HG03045 (cell line): Measurements from ENCODE around the gene CSMD2.

Source experiments
- ATAC-seq: cut with Tn5 transposase; IDR thresholded peaks from one replicate; pipeline ENCODE4 v1.9.1; 2021; ENCODE audit warnings: mild to moderate bottlenecking, moderate library complexity; ENCODE audit not compliant: unreplicated experiment

The CSMD2 gene

DNA sequence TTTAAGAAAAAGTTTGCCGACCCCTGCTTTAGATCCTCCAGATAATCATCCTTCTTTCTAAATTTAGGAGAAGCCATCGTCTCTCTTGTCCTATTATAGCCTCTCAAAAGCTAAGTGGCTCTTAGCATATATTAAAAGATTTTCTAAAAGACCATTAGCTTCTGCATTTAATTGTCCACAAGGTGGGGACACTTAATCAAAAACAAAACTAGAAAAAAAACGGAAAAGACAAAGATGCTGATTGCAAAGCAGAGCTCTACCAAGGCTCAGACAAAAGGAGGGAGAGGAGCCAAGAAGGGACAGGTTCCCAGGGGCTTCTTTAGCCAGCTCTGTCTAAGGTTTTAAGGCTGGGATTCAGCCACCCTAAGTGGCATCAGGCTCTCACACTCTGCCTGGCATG lies 429.4 kb downstream of the CSMD2 start:
- no peak for ATAC-seq

DNA sequence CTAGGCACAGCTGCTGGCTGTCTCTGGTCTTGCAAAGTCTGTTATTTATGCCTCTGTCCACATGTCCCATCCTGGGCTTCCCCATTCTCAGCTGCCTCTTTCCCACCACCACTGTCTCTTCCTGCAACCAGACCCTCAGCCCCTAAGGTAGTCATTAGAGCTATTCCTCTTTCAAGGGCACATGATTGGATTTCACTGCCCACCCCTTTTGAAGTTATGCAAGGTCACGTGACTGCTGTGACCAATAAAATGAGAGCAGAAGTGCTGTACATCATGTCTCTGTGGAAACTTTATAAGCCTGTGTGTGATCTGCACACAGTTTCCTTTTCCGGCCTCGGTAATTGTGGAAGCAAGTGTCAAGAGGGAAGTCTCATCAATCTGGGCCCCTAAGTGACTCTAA lies 437.7 kb downstream of the CSMD2 start:
- no peak for ATAC-seq

DNA sequence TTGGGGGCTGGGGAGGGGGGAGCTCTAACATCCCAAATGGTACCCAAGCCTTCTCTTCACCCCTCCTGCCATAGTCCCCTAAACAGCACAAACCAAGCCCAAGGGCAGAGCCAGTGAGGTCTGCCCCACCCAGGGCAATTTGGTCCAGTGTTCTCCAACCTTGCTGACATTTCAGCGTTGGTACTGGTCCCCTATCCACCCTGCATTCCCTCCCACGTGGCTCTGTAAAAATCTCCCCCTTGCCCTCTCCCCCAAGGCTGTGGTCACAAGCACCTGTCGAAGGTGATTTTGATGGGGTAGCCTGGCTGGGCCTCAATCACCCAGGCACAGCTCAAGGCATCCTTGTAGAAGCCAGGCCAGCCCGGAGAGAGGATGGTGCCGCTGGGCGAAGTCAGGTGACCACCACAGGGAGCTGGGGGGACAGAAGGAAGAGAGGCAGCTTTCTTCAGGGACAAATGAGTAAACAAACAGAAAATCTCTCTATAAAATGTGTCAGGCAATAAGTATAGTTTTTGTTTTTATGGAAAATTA lies 438.7 kb downstream of the CSMD2 start:
- ATAC-seq = no peak

DNA sequence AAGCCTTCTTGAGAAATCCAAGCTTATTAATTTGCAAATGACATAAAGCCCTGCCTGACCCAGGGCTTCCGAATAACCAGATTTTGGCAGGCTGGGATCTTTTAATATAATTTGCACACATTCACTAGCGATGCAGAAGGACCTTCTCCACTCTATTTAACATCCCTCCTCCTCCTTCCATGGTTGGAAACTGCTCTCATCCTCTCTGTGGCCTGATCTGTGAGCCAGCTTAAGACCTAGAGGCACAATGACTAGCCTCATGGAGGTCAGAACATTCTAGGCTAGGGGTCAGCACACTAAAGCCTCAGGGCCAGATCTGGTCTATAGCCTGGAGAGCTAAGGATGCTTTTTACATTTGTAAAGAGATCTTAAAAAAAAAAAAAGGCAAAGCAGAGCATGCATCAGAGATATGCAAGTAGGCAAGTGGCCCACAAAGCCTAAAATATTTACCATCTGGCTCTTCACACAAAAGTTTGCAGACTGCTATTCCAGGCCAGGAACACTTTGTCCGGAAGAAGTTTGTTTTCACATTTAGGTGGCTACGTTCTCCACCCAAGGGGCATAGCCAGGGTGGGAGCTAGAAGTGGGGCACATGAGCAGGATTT lies 439.4 kb downstream of the CSMD2 start:
- no peak for ATAC-seq

DNA sequence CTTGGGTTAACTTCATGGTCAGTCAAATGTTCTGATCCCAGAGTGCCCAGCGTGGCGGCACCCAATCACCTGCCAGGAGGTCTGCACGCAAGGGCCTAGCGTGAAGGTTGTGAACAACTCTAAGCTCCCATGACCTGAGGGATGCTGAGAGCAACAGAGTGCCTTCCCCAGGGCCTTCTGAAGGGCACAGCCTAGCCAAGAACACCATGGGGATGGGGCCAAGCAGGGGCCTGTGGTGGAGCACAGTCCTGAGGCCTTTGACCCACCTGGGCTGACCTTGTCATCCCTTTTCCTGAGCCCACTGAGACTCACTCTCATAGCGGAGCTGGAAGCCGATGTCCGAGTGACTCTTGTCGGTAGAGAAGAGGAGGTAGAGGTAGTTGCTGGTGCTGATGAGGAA lies 440.0 kb downstream of the CSMD2 start:
- ATAC-seq = no peak

DNA sequence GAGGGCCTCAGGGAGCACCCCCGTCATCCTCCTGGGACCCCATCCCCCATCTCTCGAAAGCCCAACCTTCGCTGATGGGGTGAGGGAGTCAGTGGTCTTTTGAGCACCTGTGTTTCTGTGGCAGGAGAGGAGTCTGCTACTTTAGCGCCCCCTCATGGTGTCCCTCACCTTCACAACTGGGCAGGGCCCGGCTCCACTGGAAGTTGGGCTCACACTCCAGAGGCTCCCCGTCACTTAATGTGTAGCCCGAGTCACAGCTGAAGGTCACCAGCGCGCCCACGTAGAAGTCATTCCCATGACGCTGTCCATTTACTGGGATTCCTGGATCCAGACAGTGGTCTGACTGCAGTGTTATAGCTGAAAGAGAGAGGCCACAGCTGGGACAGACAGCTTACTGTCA lies 440.7 kb downstream of the CSMD2 start:
- ATAC-seq = no peak

DNA sequence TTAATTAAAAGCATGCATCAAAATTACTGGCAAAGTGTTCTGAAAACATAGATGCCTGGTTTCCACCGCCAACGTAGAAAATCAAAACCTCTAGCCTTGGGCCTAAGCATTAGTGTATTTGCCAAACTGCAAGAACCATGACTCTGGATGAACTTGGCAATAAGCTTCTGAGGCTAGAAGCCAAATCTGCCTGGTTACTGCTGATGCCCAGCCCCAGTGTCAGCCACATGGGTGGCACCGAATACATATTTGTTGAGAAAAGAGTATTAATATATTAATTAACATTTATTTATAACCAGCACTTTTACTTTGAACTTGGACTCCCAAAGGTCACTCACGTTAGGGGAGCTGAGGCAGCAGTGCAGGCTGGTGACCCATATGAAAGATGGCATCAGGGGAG lies 441.8 kb downstream of the CSMD2 start:
- no peak for ATAC-seq

DNA sequence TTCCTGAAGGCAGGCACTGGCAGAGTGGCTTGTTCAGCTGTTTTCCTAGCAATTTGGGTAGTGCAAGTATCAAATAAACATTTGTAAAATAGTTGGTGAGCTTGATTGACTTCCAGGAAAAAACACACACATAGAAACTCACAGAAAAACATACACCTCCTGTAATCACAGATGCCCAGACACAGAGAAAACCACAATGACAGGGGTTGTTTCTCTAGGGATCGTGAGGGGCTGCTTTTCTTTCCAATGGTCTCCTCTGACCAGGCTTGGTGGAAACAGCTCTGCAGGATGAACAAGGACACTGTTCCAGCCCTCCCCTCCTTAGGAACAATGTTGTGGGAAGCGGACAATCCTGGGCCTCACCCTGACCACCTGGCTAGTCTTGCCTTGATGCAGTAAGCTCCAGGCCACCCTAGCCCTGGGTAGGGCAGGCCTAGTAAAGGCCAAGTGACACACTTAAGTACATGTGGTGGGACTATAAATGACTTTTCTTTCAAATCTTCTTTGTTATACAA lies 443.7 kb downstream of the CSMD2 start:
- ATAC-seq = no peak

DNA sequence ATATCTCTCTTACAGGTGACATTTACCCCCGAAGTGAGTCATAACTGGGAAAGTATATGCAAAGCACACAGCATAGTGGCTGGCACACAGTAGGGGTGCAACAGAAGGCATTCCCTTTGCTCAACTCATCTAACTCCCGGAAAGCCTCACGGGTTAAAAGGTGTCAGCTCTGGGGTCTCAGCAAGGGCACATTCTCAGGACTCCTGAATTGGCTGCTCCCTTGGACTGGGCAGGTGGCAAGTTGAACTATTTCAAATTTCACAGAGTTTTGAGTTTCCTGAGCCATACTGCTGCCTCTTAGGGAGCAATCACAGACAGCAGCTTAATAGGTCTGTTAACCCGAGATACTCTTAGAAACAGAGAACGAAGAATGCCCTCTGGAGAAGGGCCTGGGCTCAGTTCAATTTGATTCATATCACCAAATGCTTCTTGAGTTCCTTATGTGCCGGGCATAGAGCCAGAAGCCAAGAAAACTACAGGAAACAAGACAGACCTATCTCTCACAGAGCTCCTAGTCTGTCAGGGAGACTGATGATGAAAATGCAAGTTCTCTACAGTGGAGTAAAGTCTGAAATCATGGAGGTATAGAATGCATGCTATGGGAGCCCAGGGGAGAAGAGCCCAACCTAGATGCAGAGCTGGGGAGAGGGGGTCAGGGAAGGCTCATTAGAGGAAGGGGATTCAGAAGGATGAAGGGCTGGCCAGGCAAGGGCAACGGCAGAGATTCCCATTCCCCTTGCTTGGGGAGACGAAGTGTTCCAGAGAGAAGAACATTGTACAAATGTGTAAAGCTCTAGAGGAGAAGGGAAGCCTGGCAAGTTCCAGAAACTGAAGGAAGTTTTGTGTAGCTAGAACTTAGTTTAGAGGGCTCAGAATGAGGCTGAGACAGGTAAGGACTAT lies 445.0 kb downstream of the CSMD2 start:
- no peak for ATAC-seq

DNA sequence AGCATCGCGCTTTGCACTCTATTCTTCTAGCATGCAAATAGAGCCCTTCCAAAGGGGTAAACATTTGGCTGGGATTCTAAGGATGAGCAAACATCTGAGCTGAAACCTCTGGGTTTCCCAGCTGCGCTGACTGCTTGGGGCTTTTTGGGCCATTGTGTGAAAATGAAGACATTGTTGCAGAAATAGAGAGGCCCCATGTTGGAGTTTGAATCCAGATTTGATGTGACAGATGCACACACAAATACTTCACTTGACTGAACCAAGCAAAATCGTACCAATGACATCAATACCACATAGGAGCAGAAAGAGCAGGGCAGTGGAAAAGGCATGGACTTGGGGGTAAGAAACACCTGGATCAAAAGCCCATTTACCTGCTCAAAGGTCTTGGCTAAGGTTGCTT lies 445.7 kb downstream of the CSMD2 start:
- ATAC-seq = no peak

DNA sequence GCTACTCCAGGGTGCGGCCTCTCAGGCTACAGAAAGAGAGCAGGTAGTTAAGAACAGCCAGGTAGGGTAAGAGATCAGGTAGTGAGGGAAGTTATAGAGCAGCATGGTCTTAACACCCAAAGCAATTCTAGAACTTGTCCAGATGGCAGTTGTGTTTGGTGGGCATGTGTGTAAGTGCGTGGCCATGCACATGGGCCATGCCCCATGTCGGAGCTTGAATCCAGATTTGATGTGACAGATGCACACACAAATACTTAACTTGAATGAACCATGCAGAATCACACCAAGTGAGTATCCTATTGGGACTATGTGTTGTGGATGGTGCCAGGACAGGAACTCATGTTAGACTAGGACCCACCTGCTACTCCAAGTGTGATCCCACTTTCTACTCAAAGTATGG lies 446.8 kb downstream of the CSMD2 start:
- ATAC-seq = no peak

DNA sequence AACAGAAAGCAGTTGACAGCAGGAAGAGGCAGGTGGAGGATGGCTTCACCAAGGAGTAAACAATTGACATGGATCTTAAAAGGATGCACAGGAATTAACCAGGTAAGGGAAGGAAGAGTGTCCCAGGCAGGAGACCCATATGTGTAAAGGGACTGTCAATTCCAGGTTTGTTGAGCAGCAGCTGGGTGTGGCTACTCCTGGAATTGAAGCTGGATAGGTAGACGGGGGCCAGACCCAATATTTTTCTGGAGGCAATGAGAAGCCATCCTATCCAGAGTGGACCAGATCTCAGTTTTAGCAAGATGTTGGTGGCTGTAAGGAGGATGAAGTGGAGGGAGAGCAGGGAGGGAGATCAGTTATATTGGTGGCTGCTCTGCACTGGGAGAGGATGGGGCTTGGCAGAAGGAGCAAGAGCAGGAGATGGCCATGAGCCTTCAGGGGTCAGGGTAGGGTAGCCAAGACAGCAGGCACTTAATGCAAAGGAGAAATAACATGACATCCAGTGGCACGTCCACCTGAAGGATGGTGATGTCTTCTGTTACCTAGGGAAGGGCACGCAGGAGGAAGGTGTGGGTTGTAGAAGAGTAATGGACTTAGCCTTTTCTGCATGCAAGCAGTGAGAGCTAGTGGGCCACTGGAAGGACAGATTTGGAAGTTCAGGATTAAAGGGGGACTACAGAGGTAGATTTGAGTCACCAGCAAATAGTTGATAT lies 447.9 kb downstream of the CSMD2 start:
- no peak for ATAC-seq

DNA sequence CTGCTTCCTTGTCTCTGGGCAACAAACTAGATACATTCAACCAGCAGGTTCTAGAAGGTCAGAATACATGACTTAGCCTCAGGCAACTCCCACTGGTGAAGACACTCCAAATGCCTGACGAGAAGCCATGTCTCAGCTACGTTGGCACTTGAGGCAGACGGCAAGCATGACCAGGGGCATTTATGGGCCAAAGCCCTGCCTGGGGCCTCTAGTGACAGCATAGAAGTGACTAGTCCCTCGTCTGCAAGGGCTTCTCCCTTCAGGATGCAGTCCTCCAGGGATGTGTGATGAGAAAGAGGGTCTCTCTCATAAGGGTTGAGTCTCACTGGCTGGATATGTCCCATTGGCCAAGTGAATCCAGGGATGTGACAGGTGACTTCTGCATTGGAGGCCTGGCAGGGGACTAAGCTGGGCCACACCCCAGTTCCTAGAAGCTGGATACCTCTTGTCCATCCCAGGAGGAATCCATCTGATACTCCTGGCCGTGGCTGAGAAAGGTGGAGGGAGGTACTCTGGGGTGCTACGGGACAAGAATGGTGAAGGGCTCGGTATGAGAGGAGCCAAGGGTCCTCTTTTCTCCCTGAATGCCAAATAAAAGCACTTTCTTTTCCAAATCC lies 449.7 kb downstream of the CSMD2 start:
- ATAC-seq = no peak

DNA sequence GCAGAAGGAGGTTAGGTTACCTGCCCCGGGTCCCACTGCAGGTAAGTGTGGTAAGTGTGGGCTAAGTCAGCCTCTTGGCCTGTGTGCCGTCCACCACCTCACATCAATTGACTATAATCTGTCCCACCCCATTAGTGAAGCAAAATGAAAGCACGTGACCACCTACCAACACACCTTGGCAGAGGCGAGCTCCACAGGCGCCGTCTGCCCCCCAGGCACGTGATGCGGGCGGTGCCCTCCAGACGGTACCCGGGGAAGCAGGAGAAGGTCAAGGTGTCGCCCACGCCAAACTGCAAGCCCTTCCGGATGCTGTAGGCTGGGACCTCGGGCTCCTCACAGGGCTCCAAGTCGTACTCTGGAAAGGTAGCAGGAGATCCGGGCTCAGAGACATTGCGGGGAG lies 450.6 kb downstream of the CSMD2 start:
- no peak for ATAC-seq

DNA sequence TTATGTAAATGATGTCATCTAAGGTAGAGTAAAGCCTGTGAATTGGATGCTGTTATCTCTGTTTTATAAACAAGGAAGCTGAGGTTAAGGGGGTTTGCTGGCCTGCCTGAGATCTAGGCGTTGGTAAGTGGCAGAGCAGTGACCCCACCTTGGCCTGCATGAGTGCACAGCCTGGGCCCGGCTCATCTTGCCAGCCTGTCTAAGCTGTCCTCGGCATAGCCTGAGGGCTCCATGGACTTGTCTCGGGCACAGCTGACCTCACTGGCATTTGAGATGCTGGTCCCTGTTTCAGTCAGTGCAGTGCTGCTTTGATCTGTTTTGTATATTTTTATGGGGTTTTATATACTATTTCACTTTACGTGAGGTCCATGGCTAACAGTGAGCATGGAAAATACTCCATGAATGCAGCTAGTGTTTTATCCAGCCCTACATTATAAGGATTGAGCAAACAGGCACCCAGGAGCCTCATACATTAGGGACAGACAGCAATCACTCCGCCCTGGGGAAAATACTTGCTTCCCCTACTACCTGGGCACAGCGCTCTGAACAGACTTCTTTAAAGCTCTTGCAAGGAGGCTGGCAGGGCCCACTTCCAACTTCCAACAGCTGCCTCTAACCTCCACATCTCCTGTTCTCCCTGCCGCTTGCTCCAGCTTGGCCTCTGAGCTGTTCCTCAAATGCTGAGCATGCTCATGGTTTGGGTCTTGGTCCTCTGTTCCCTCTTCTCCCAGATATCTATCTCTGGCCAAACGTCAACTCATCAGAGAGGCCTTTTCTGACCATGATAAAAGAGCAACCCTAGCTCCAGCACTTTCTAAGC lies 451.8 kb downstream of the CSMD2 start:
- no peak for ATAC-seq

DNA sequence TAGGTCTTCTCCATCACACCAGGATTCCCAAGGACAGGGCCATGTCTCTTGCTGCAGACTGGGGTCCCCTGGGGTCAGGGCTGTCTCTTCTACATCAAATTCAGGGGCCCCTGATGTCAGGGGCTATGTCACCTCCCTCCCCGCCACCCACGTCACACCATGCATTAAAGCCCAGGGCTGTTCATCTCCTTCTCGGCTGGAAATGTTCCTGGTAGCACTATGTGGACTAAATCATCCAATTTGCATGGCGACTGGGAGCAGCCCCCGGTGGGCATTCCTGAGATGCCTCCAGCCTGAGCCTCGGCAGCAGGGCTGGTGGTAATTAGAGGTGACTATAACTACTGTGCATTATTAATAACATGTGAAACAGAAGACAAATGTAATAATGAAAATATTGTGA lies 452.8 kb downstream of the CSMD2 start:
- ATAC-seq = no peak

DNA sequence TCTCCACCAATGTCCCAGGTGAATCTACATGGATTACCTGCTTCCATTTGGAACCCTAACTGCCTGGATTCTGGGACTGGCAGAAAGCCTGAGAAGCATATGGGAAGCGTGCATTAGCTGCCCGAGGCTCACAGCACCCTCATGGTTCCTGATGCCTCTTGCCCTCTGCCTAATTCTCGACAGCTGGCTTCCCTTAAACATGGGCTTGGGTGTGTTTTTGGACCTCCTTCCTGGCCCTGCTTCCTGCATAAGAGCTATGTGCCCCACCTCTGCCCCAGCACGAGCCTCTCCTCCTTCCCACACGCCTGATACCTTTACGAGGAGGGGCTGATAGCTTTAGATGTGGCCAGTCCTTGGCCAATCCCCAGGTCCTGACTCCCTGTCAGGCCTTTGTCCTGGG lies 453.5 kb downstream of the CSMD2 start:
- no peak for ATAC-seq

DNA sequence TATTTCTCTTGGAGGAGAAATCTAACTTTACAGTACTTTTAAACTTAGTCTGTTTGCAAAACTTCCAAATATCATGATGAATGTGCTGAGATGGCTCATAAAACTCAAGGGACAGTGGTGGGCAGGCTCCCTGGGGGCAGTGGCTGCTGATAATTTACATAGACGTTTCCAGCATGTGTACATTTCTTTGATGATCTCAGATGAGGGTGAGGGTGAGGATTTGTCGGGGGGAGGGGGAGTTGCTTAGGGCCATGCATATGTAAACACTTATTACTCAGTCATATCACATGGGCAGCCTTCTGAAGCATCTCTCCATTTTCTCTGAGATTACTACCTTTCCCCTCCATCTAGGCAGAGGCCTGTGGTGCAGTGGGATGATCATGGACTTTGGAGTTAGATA lies 454.1 kb downstream of the CSMD2 start:
- no peak for ATAC-seq

DNA sequence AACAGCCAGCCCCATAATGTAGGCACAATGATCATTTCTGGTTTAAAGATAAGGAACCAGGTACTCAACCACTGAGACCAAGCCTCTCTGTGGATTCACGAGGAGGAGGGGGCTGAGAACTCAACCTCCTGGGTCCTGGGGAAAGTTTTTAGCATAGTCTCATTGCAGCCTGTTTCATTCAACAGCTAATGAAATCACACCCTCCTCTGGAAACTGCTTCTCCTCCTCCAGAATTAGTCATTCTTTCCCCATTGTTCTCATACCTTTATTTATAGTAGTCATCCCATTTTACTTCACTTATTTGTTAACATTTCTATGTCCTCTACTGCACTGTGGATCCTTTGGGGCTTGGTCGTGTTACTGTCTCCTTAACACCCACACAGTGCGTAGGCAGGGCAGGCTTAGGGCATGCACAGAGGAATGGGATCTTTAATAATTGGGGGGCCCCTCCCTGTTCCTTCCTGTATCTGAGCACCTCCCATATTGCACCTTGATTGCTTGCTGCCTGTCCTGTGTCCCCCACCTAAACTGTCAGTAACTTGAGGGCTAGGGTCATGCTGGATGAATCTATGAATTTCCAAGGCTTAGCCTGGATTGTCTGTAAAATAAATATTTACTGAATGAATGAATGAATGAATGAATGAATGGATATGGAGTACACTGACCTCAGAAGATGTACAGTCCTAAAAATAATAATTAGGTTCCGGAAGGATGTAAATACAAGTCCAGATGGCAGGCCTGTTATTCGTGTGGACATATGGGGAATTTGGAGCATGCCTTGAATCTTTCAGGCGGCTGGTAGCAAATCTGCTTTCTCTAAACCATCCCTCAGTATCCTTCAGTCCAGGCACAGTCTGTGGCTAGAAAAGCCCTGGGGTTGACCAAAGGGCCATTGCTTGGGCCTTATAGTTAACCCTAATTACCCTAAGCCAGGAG lies 455.0 kb downstream of the CSMD2 start:
- no peak for ATAC-seq
